Peyer's patch (tissue), 4 donors: Measurements from ENCODE around the gene ZBTB16.

Source experiments
- POLR2A ChIP-seq, 2 donors: fragments of 450-650 bp; IDR thresholded peaks; one replicate each; pipeline ENCODE4 v1.5.1; 2017; ENCODE audit warnings: antibody characterized with exemption in 2 of 2, mild to moderate bottlenecking in 2 of 2, moderate library complexity in 2 of 2
- TF ChIP-seq, protein P1 (sequence below), 6 experiments: fragments of 450-650 bp in 4 of 6; fragments of 200-600 bp in 2 of 6; sonication (generic) in 1 of 6; IDR thresholded peaks; one replicate each; pipeline ENCODE4 v1.5.1; 2017 to 2019; ENCODE audit warnings: antibody characterized with exemption in 6 of 6, mild to moderate bottlenecking in 3 of 6, moderate library complexity in 1 of 6

DNA sequence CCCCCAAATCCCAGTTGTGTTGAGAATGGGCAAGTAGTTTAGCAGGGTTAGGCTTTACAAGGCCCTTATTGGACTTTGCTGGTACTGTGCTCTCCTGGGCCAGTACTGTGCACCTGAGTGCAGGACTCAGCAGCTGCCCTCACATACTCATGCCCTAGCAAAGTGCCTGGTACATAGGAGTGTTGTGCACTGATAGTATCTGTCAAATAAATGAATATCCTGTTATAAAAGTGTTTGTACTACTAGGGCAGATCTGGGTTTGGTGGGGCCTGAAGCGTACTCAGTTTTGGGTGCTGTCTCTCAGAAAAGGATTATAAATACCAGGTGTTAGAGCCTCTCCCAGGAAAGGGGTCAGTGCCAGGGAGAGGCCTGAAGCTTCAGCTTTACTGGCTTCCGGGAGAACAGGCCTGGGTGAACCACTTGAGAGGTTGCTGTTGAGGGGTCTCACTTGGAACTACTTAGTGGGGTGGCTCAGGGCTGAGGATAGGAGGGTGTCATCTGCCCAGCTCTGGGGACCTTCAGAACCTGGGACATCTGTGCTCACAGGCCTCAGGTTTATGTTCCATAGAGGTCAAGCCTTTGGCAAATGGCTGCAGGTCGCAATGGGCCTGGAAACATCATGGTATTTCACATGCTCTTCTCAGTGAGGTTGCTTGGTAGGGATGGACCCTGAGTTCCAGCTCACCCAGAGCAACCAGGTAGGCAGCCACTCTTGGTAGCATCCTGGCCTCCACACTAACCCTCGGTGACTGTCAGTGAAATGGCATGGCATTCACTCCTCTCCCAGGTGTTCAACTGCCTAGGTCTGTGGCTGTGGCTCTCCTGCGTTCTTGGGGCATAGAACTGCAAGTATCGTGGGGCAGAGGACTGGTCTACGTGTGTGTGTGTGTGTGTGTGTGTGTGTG lies 106.1 kb downstream of the ZBTB16 start:
- TF ChIP-seq, protein P1, sequence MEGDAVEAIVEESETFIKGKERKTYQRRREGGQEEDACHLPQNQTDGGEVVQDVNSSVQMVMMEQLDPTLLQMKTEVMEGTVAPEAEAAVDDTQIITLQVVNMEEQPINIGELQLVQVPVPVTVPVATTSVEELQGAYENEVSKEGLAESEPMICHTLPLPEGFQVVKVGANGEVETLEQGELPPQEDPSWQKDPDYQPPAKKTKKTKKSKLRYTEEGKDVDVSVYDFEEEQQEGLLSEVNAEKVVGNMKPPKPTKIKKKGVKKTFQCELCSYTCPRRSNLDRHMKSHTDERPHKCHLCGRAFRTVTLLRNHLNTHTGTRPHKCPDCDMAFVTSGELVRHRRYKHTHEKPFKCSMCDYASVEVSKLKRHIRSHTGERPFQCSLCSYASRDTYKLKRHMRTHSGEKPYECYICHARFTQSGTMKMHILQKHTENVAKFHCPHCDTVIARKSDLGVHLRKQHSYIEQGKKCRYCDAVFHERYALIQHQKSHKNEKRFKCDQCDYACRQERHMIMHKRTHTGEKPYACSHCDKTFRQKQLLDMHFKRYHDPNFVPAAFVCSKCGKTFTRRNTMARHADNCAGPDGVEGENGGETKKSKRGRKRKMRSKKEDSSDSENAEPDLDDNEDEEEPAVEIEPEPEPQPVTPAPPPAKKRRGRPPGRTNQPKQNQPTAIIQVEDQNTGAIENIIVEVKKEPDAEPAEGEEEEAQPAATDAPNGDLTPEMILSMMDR (IDR thresholded peaks at IDR 0.05): no peak
- no peak for TF ChIP-seq POLR2A (IDR thresholded peaks at IDR 0.05)
